Neural cell (in vitro differentiated cells): ENCODE measurements around the gene MAPRE3. TPM values are rescaled to one million over a fixed set of nuclear protein-coding genes. Genes with fewer than 3 reads are reported as not detected.

Experiments
- H2AFZ ChIP-seq: fragments of 200-600, 300-800 bp; sonication (generic), shearing (Covaris generic); 2 replicates; pipeline ENCODE4 v1.6.0; 2014; ENCODE audit warnings: low read depth, mild to moderate bottlenecking, antibody characterized with exemption, low read length, moderate library complexity
- H3F3A ChIP-seq: fragments of 200-600 bp; shearing (Covaris generic); 2 replicates; pipeline ENCODE4 v1.6.1; 2016; ENCODE audit warnings: mild to moderate bottlenecking, moderate library complexity, mixed read lengths, antibody characterized with exemption, low read length; ENCODE audit not compliant: insufficient read depth, poor library complexity, severe bottlenecking
- H3K27ac ChIP-seq: fragments of 200-600, 300-800 bp; sonication (generic), shearing (Covaris generic); 2 replicates; pipeline ENCODE4 v1.5.1; 2014; ENCODE audit warnings: mild to moderate bottlenecking, low read length, moderate library complexity
- H3K27me3 ChIP-seq: fragments of 300-800, 200-600 bp; sonication (generic), shearing (Covaris generic); 2 replicates; pipeline ENCODE4 v1.6.0; 2014; ENCODE audit warnings: mild to moderate bottlenecking, low read depth, low read length, moderate library complexity; ENCODE audit not compliant: insufficient read depth
- H3K36me3 ChIP-seq: fragments of 300-800, 200-600 bp; sonication (generic), shearing (Covaris generic); 2 replicates; pipeline ENCODE4 v1.5.1; 2014; ENCODE audit warnings: mild to moderate bottlenecking, antibody characterized with exemption, low read length, moderate library complexity; ENCODE audit not compliant: insufficient read depth
- H3K4me2 ChIP-seq: fragments of 300-800, 200-600 bp; sonication (generic), shearing (Covaris generic); 2 replicates; pipeline ENCODE4 v1.6.0; 2014; ENCODE audit warnings: mild to moderate bottlenecking, low read length
- H3K4me3 ChIP-seq: fragments of 300-800, 200-600 bp; sonication (generic), shearing (Covaris generic); 2 replicates; pipeline ENCODE4 v1.5.1; 2014; ENCODE audit warnings: mild to moderate bottlenecking, low read length, moderate library complexity
- H3K79me2 ChIP-seq: fragments of 200-600 bp; shearing (Covaris generic); replicated peaks from 2 replicates; pipeline ENCODE4 v1.6.0; 2014; ENCODE audit warnings: mild to moderate bottlenecking, low read length, moderate library complexity; ENCODE audit not compliant: insufficient read depth
- H3K9ac ChIP-seq: fragments of 300-800, 200-600 bp; sonication (generic), shearing (Covaris generic); 2 replicates; pipeline ENCODE4 v1.6.1; 2016; ENCODE audit warnings: mild to moderate bottlenecking, low read length, mixed read lengths
- H3K9me2 ChIP-seq: fragments of 200-600 bp; shearing (Covaris generic); 2 replicates; pipeline ENCODE4 v1.6.1; 2016; ENCODE audit warnings: mild to moderate bottlenecking, low read length, mixed read lengths; ENCODE audit not compliant: insufficient read depth
- H3K9me3 ChIP-seq: fragments of 200-600, 300-800 bp; sonication (generic), shearing (Covaris generic); 2 replicates; pipeline ENCODE4 v1.6.1; 2016; ENCODE audit warnings: mild to moderate bottlenecking, mixed run types, low read length, moderate library complexity, mixed read lengths
- H4K20me1 ChIP-seq: fragments of 200-600 bp; shearing (Covaris generic); 2 replicates; pipeline ENCODE4 v1.6.1; 2016; ENCODE audit warnings: mild to moderate bottlenecking, mixed run types; ENCODE audit not compliant: insufficient read depth
- EP300 ChIP-seq: fragments of 450-650 bp; conservative IDR thresholded peaks from 2 replicates; pipeline ENCODE4 v1.6.1; 2014; ENCODE audit warnings: antibody characterized with exemption, mild to moderate bottlenecking, moderate library complexity; ENCODE audit not compliant: poor library complexity, severe bottlenecking
- EZH2 ChIP-seq: fragments of 200-600, 300-800 bp; shearing (Covaris generic), sonication (generic); IDR thresholded peaks from 2 replicates; pipeline ENCODE4 v1.6.1; 2014; ENCODE audit warnings: antibody characterized with exemption, low read length, borderline replicate concordance, mild to moderate bottlenecking; ENCODE audit not compliant: insufficient read depth, poor library complexity, severe bottlenecking
- MXI1 ChIP-seq: fragments of 450-650 bp; conservative IDR thresholded peaks from 2 replicates; pipeline ENCODE4 v1.6.1; 2014; ENCODE audit warnings: antibody characterized with exemption, mild to moderate bottlenecking; ENCODE audit not compliant: poor library complexity, severe bottlenecking
- POLR2AphosphoS5 ChIP-seq: IDR thresholded peaks from 2 replicates; pipeline ENCODE4 v1.6.1; 2012
- RAD21 ChIP-seq: fragments of 450-650 bp; conservative IDR thresholded peaks from 2 replicates; pipeline ENCODE4 v1.6.1; 2014; ENCODE audit warnings: antibody characterized with exemption, mild to moderate bottlenecking, moderate library complexity
- TAF1 ChIP-seq: IDR thresholded peaks from 2 replicates; pipeline ENCODE4 v1.6.1; 2012; ENCODE audit warnings: low read depth
- polyA plus RNA-seq: library from polyadenylated mRNA; depleted of rRNA; stranded (reverse); fragments of >200 nt; gene quantifications from 2 replicates; pipeline ENCODE4 v1.2.3, GENCODE V29; 2014
- TF ChIP-seq, protein P1 (sequence below): IDR thresholded peaks from 2 replicates; pipeline ENCODE4 v1.6.1; 2012; ENCODE audit warnings: borderline replicate concordance
- TF ChIP-seq, protein P2 (sequence below): fragments of 450-650 bp; IDR thresholded peaks from 2 replicates; pipeline ENCODE4 v1.5.1; 2014; ENCODE audit warnings: antibody characterized with exemption, mild to moderate bottlenecking, moderate library complexity; ENCODE audit not compliant: poor library complexity, severe bottlenecking

MAPRE3 gene
- polyA plus RNA-seq, 1 donor from 2014 or later, result 69.2 TPM

- H3K79me2 ChIP-seq, result no peaks in the 10 kb centered on the region
- no peak overlapping the region for H3K9ac ChIP-seq
- H3K4me3 ChIP-seq, result no peak overlapping the region
- no peak overlapping the region for H3K4me2 ChIP-seq
- H3F3A ChIP-seq, result no peaks in the 10 kb centered on the region
- H3K9me3 ChIP-seq, result no peaks in the 10 kb centered on the region
- no peaks in the 10 kb centered on the region for H3K27me3 ChIP-seq
- no peak for TF ChIP-seq EP300
- TF ChIP-seq EZH2, result no peak
- H4K20me1 ChIP-seq, result no peaks in the 10 kb centered on the region
- H3K9me2 ChIP-seq, result no peaks in the 10 kb centered on the region
- H3K27ac ChIP-seq, result no peak overlapping the region
- no peak overlapping the region for H2AFZ ChIP-seq
- H3K36me3 ChIP-seq, result no peaks in the 10 kb centered on the region
Observed at GRCh38 chr2:27038631-27039339, 68.3 kb downstream of the MAPRE3 start.

GRCh38 chr2:27039426-27039825, 69.0 kb downstream of the MAPRE3 start:
- H3K27ac ChIP-seq, result no peak overlapping the region
- no peaks in the 10 kb centered on the region for H3K36me3 ChIP-seq
- H3K4me3 ChIP-seq, result no peak overlapping the region
- no peak overlapping the region for H2AFZ ChIP-seq
- H3K4me2 ChIP-seq, result no peak overlapping the region
- no peaks in the 10 kb centered on the region for H3K79me2 ChIP-seq
- H3F3A ChIP-seq, result no peaks in the 10 kb centered on the region
- no peak overlapping the region for H3K9ac ChIP-seq
- TF ChIP-seq TAF1 (no peak), RAD21 (no peak), EP300 (no peak), MXI1 (no peak), POLR2AphosphoS5 (no peak), EZH2 (no peak)
- TF ChIP-seq, protein P1, sequence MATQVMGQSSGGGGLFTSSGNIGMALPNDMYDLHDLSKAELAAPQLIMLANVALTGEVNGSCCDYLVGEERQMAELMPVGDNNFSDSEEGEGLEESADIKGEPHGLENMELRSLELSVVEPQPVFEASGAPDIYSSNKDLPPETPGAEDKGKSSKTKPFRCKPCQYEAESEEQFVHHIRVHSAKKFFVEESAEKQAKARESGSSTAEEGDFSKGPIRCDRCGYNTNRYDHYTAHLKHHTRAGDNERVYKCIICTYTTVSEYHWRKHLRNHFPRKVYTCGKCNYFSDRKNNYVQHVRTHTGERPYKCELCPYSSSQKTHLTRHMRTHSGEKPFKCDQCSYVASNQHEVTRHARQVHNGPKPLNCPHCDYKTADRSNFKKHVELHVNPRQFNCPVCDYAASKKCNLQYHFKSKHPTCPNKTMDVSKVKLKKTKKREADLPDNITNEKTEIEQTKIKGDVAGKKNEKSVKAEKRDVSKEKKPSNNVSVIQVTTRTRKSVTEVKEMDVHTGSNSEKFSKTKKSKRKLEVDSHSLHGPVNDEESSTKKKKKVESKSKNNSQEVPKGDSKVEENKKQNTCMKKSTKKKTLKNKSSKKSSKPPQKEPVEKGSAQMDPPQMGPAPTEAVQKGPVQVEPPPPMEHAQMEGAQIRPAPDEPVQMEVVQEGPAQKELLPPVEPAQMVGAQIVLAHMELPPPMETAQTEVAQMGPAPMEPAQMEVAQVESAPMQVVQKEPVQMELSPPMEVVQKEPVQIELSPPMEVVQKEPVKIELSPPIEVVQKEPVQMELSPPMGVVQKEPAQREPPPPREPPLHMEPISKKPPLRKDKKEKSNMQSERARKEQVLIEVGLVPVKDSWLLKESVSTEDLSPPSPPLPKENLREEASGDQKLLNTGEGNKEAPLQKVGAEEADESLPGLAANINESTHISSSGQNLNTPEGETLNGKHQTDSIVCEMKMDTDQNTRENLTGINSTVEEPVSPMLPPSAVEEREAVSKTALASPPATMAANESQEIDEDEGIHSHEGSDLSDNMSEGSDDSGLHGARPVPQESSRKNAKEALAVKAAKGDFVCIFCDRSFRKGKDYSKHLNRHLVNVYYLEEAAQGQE, result no peak
- TF ChIP-seq, protein P2, sequence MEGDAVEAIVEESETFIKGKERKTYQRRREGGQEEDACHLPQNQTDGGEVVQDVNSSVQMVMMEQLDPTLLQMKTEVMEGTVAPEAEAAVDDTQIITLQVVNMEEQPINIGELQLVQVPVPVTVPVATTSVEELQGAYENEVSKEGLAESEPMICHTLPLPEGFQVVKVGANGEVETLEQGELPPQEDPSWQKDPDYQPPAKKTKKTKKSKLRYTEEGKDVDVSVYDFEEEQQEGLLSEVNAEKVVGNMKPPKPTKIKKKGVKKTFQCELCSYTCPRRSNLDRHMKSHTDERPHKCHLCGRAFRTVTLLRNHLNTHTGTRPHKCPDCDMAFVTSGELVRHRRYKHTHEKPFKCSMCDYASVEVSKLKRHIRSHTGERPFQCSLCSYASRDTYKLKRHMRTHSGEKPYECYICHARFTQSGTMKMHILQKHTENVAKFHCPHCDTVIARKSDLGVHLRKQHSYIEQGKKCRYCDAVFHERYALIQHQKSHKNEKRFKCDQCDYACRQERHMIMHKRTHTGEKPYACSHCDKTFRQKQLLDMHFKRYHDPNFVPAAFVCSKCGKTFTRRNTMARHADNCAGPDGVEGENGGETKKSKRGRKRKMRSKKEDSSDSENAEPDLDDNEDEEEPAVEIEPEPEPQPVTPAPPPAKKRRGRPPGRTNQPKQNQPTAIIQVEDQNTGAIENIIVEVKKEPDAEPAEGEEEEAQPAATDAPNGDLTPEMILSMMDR, result no peak
- no peaks in the 10 kb centered on the region for H3K27me3 ChIP-seq
- no peaks in the 10 kb centered on the region for H4K20me1 ChIP-seq
- no peaks in the 10 kb centered on the region for H3K9me3 ChIP-seq
- H3K9me2 ChIP-seq, result no peaks in the 10 kb centered on the region
